ENCODE measurements around the gene MAP3K20.
"Not testable (repeated sequence)": the region's sequence is repeated elsewhere in the genome, so short reads cannot be mapped to it uniquely, and the experiment has no call there.

The MAP3K20 gene

DNA sequence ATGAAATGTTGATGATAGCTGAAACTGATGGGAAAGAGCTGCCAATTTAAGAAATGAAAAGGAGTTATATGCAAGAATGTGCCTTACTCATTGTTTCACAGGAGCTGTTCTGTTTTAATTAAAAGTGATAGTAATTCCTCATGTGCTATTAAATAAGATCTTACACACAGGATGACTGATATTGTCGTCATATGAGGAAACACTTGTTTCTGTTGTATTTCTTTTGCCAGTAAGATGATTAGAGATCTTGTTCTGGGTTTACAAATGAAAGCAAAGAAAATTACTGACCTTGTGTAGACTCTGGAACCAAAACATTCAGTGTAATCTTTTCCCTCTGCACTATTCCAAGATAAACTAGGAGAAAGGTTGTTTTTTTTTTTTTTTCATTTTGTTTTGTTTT lies 123.6 kb downstream of the MAP3K20 start:
- Histone ChIP-seq H3K36me3 (replicated peaks; ENCODE audit: low read depth, low read length) (peaks cover 9% of the 10 kb centered on the region), H3K79me2 (ENCODE audit: low read length) (no peaks in the 10 kb centered on the region), H3K9ac (ENCODE audit: low read length) (no peak overlapping the region), H3K27ac (ENCODE audit: low read length) (no peak overlapping the region), H3K4me2 (ENCODE audit: low read length) (no peak overlapping the region), H3K27me3 (ENCODE audit: low read depth, low read length) (no peaks in the 10 kb centered on the region), H3K9me3 (ENCODE audit: insufficient read depth, low read length) (no peaks in the 10 kb centered on the region), H2AFZ (ENCODE audit: low read depth, low read length) (no peak overlapping the region), H3K4me3 (ENCODE audit: low read length) (no peak overlapping the region), H4K20me1 (ENCODE audit: insufficient read depth, low read length) (no peaks in the 10 kb centered on the region), H3K4me1 (ENCODE audit: low read length) (no peaks in the 10 kb centered on the region)
- no peak for TF ChIP-seq EZH2phosphoT487 (IDR thresholded peaks at IDR 0.05; ENCODE audit: low read depth)
- TF ChIP-seq, protein P1, sequence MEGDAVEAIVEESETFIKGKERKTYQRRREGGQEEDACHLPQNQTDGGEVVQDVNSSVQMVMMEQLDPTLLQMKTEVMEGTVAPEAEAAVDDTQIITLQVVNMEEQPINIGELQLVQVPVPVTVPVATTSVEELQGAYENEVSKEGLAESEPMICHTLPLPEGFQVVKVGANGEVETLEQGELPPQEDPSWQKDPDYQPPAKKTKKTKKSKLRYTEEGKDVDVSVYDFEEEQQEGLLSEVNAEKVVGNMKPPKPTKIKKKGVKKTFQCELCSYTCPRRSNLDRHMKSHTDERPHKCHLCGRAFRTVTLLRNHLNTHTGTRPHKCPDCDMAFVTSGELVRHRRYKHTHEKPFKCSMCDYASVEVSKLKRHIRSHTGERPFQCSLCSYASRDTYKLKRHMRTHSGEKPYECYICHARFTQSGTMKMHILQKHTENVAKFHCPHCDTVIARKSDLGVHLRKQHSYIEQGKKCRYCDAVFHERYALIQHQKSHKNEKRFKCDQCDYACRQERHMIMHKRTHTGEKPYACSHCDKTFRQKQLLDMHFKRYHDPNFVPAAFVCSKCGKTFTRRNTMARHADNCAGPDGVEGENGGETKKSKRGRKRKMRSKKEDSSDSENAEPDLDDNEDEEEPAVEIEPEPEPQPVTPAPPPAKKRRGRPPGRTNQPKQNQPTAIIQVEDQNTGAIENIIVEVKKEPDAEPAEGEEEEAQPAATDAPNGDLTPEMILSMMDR (IDR thresholded peaks at IDR 0.05; ENCODE audit: low read depth, low read length), result no peak

DNA sequence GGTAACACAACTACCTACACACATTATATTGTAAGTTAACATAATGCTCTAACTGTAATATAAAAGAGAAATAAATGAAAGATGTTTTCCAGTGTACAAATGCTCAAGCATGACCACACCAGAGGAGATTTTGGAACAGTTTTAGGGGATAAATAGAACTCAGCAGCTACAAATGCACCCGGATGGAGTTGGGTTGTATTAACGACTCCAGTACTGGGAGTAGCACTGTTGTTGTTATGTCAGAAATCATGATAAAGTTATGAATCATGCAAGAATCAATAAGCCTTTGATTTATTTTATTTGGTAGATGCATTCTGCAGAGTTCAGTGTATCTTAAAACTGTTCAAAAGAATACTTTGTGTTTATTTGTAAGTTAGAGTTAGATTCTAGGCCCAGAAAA lies 126.9 kb downstream of the MAP3K20 start:
- no peaks in the 10 kb centered on the region for H3K79me2 ChIP-seq (ENCODE audit: low read length)
- peaks cover 11% of the 10 kb centered on the region for H3K36me3 ChIP-seq (replicated peaks; ENCODE audit: low read depth, low read length)
- TF ChIP-seq, protein P1 (IDR thresholded peaks at IDR 0.05; ENCODE audit: low read depth, low read length), result no peak
- no peak for TF ChIP-seq EZH2phosphoT487 (IDR thresholded peaks at IDR 0.05; ENCODE audit: low read depth)
- H3K4me3 ChIP-seq (ENCODE audit: low read length), result no peak overlapping the region
- H3K9ac ChIP-seq (ENCODE audit: low read length), result no peak overlapping the region
- H2AFZ ChIP-seq (ENCODE audit: low read depth, low read length), result no peak overlapping the region
- H3K27ac ChIP-seq (ENCODE audit: low read length), result no peak overlapping the region
- H3K9me3 ChIP-seq (ENCODE audit: insufficient read depth, low read length), result no peaks in the 10 kb centered on the region
- no peaks in the 10 kb centered on the region for H3K4me1 ChIP-seq (ENCODE audit: low read length)
- no peaks in the 10 kb centered on the region for H3K27me3 ChIP-seq (ENCODE audit: low read depth, low read length)
- H3K4me2 ChIP-seq (ENCODE audit: low read length), result no peak overlapping the region
- H4K20me1 ChIP-seq (ENCODE audit: insufficient read depth, low read length), result no peaks in the 10 kb centered on the region

DNA sequence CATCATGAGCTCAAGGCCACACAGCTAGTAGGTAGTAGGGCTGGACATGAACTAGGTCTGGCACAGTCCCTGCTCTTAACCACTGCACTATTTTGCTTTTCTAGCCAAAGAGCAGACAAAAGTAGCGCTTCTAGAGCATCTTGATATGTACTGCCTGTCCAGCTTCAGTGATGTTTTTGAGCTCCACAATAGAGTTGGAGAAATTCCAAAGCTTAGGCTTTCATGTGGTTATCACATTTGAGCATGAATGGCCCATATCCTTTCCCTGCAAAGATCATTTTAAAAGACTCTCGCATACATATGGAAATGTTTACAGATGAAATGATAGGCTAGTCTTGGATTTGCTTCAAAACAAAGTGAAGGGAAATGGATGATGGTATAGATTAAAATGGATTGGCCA lies 128.7 kb downstream of the MAP3K20 start:
- Histone ChIP-seq H3K27ac (ENCODE audit: low read length) (no peak overlapping the region), H3K4me2 (ENCODE audit: low read length) (no peak overlapping the region), H4K20me1 (ENCODE audit: insufficient read depth, low read length) (no peaks in the 10 kb centered on the region), H3K4me1 (ENCODE audit: low read length) (no peaks in the 10 kb centered on the region), H3K36me3 (replicated peaks; ENCODE audit: low read depth, low read length) (peaks cover 3% of the 10 kb centered on the region), H3K27me3 (ENCODE audit: low read depth, low read length) (no peaks in the 10 kb centered on the region), H3K79me2 (ENCODE audit: low read length) (no peaks in the 10 kb centered on the region), H2AFZ (ENCODE audit: low read depth, low read length) (no peak overlapping the region), H3K9ac (ENCODE audit: low read length) (no peak overlapping the region), H3K4me3 (ENCODE audit: low read length) (no peak overlapping the region), H3K9me3 (ENCODE audit: insufficient read depth, low read length) (no peaks in the 10 kb centered on the region)
- TF ChIP-seq, protein P1 (IDR thresholded peaks at IDR 0.05; ENCODE audit: low read depth, low read length), result no peak
- TF ChIP-seq EZH2phosphoT487 (IDR thresholded peaks at IDR 0.05; ENCODE audit: low read depth), result no peak

DNA sequence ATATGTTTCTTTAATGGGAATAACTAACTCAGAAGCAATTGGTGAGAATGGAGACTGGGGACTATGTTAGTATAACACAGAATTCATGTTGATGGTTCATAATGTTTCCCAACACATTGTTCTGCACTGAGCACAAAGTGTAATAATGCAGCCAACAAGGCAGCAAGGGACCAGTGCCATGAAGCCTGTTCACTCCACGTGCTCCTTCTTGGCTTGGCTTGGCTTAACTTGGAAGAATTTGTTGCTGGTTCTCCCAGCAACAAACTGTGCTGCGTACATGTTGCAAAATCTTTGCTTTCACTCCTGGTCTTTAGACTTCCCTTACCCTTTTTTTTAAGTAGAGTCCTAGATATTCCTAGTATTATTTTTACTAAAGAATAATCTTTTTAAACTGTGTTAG lies 129.7 kb downstream of the MAP3K20 start:
- peaks cover 6% of the 10 kb centered on the region for H3K36me3 ChIP-seq (replicated peaks; ENCODE audit: low read depth, low read length)
- H3K27me3 ChIP-seq (ENCODE audit: low read depth, low read length), result no peaks in the 10 kb centered on the region
- no peaks in the 10 kb centered on the region for H3K4me1 ChIP-seq (ENCODE audit: low read length)
- no peaks in the 10 kb centered on the region for H4K20me1 ChIP-seq (ENCODE audit: insufficient read depth, low read length)
- no peak overlapping the region for H3K4me3 ChIP-seq (ENCODE audit: low read length)
- no peak overlapping the region for H2AFZ ChIP-seq (ENCODE audit: low read depth, low read length)
- no peaks in the 10 kb centered on the region for H3K9me3 ChIP-seq (ENCODE audit: insufficient read depth, low read length)
- TF ChIP-seq, protein P1 (IDR thresholded peaks at IDR 0.05; ENCODE audit: low read depth, low read length), result no peak
- TF ChIP-seq EZH2phosphoT487 (IDR thresholded peaks at IDR 0.05; ENCODE audit: low read depth), result no peak
- no peaks in the 10 kb centered on the region for H3K79me2 ChIP-seq (ENCODE audit: low read length)
- H3K4me2 ChIP-seq (ENCODE audit: low read length), result no peak overlapping the region
- H3K9ac ChIP-seq (ENCODE audit: low read length), result no peak overlapping the region
- H3K27ac ChIP-seq (ENCODE audit: low read length), result no peak overlapping the region

DNA sequence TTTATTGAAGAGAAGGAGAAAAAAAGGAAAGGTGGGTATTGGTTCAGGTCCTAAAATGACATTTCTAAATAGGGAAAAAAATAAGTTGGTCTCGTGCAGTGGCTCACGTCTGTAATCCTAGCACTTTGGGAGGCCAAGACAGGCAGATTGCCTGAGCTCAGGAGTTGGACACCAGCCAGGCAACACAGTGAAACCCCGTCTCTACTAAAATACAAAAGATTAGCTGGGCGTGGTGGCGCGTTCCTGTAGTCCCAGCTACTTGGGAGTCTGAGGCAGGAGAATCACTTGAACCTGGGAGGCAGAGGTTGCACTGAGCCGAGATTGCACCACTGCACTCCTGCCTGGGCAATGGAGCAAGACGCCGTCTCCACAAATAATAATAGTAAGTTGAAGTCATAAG lies 131.5 kb downstream of the MAP3K20 start:
- H3K27ac ChIP-seq (ENCODE audit: low read length); H3K4me2 ChIP-seq (ENCODE audit: low read length); H3K27me3 ChIP-seq (ENCODE audit: low read depth, low read length); H2AFZ ChIP-seq (ENCODE audit: low read depth, low read length); H3K4me1 ChIP-seq (ENCODE audit: low read length); H3K79me2 ChIP-seq (ENCODE audit: low read length); H3K9ac ChIP-seq (ENCODE audit: low read length); H3K36me3 ChIP-seq (replicated peaks; ENCODE audit: low read depth, low read length); H3K4me3 ChIP-seq (ENCODE audit: low read length); H4K20me1 ChIP-seq (ENCODE audit: insufficient read depth, low read length); H3K9me3 ChIP-seq (ENCODE audit: insufficient read depth, low read length): not testable (repeated sequence)
